BLaER1 (cell line): ENCODE results near the gene MTCP1.

Experiments used
- H3K27ac ChIP-seq: shearing (Covaris generic); formaldehyde crosslinking; 2 replicates; pipeline ENCODE4 v1.8.1; 2022
- H3K27me3 ChIP-seq: shearing (Covaris generic); formaldehyde crosslinking; 2 replicates; pipeline ENCODE4 v1.8.1; 2022
- H3K36me3 ChIP-seq: shearing (Covaris generic); formaldehyde crosslinking; 2 replicates; pipeline ENCODE4 v1.8.1; 2022
- H3K4me1 ChIP-seq: shearing (Covaris generic); formaldehyde crosslinking; 2 replicates; pipeline ENCODE4 v1.8.1; 2022
- H3K4me2 ChIP-seq: shearing (Covaris generic); formaldehyde crosslinking; 2 replicates; pipeline ENCODE4 v1.8.1; 2022
- H3K4me3 ChIP-seq: shearing (Covaris generic); formaldehyde crosslinking; 2 replicates; pipeline ENCODE4 v1.8.1; 2022
- H3K9ac ChIP-seq: shearing (Covaris generic); formaldehyde crosslinking; 2 replicates; pipeline ENCODE4 v1.8.1; 2022
- H3K9me3 ChIP-seq: shearing (Covaris generic); formaldehyde crosslinking; 2 replicates; pipeline ENCODE4 v1.8.1; 2022
- H4K20me1 ChIP-seq: shearing (Covaris generic); formaldehyde crosslinking; 2 replicates; pipeline ENCODE4 v1.8.1; 2022
- Cebpa-rat ChIP-seq: shearing (Covaris generic); IDR thresholded peaks from 2 replicates; pipeline ENCODE4 v1.8.1; 2022

The MTCP1 gene

GRCh38 chrX:155070975-155071693, at the start of gene MTCP1, which contains the start of the genes BRCC3 and CMC4:
Gene MTCP1, minus strand, starts transcription at chrX:155071136. Its CDS starts 5,126 bp downstream, at chrX:155066010.
Gene BRCC3, plus strand, starts transcription at chrX:155071508. Its CDS starts 20 bp downstream, at chrX:155071528.
Gene CMC4, minus strand, starts transcription at chrX:155071136. Its CDS starts 7,113 bp downstream, at chrX:155064023.
- Histone ChIP-seq H4K20me1 (0 out of 2 replicates have a peak, but pooled peaks cover 21% of the 10 kb centered on the region), H3K36me3 (peaks cover 10% of the 10 kb centered on the region), H3K4me1 (peaks cover 27% of the 10 kb centered on the region), H3K4me2 (peak within 1 kb of the TSS; percentile 61), H3K9ac (peak within 1 kb of the TSS; percentile 86), H3K4me3 (peak within 1 kb of the TSS; percentile 77), H3K9me3 (no peaks in the 10 kb centered on the region), H3K27ac (peak within 1 kb of the TSS; percentile 77), H3K27me3 (peaks cover 75% of the 10 kb centered on the region)
- TF ChIP-seq Cebpa-rat = no peak

- H3K27ac ChIP-seq = no peak overlapping the region
- H3K4me1 ChIP-seq = no peaks in the 10 kb centered on the region
- H3K9me3 ChIP-seq = peaks cover 11% of the 10 kb centered on the region
- no peak overlapping the region for H3K4me2 ChIP-seq
- H3K4me3 ChIP-seq = no peak overlapping the region
- TF ChIP-seq Cebpa-rat = no peak
- H3K36me3 ChIP-seq = peaks cover 40% of the 10 kb centered on the region
- H4K20me1 ChIP-seq = no peaks in the 10 kb centered on the region
- H3K9ac ChIP-seq = no peak overlapping the region
- peaks cover 52% of the 10 kb centered on the region for H3K27me3 ChIP-seq
Measured at GRCh38 chrX:155115174-155115819, 44.4 kb upstream of the MTCP1 start.

- Histone ChIP-seq H3K36me3 (peaks cover 28% of the 10 kb centered on the region), H3K4me2 (no peak overlapping the region), H3K9ac (no peak overlapping the region), H3K27ac (no peak overlapping the region), H3K4me3 (no peak overlapping the region), H3K27me3 (peaks cover 44% of the 10 kb centered on the region), H4K20me1 (no peaks in the 10 kb centered on the region), H3K4me1 (no peaks in the 10 kb centered on the region), H3K9me3 (peaks cover 11% of the 10 kb centered on the region)
- TF ChIP-seq Cebpa-rat = no peak
Measured at GRCh38 chrX:155113097-155113496, 42.2 kb upstream of the MTCP1 start.

- Histone ChIP-seq H3K4me2 (no peak overlapping the region), H3K4me1 (no peaks in the 10 kb centered on the region), H3K9ac (no peak overlapping the region), H3K27me3 (peaks cover 42% of the 10 kb centered on the region), H3K9me3 (peaks cover 11% of the 10 kb centered on the region), H4K20me1 (no peaks in the 10 kb centered on the region), H3K4me3 (no peak overlapping the region), H3K27ac (no peak overlapping the region), H3K36me3 (peaks cover 29% of the 10 kb centered on the region)
- no peak for TF ChIP-seq Cebpa-rat
Measured at GRCh38 chrX:155112171-155112570, 41.2 kb upstream of the MTCP1 start.

GRCh38 chrX:155108427-155108826, 37.5 kb upstream of the MTCP1 start:
- Histone ChIP-seq H3K4me3 (no peak overlapping the region), H3K4me2 (no peak overlapping the region), H4K20me1 (no peaks in the 10 kb centered on the region), H3K36me3 (peaks cover 8% of the 10 kb centered on the region; the same call in 1 of the 2 replicates), H3K4me1 (no peaks in the 10 kb centered on the region), H3K27ac (no peak overlapping the region), H3K9ac (no peak overlapping the region), H3K27me3 (peaks cover 25% of the 10 kb centered on the region), H3K9me3 (peaks cover 11% of the 10 kb centered on the region)
- no peak for TF ChIP-seq Cebpa-rat

GRCh38 chrX:155105919-155106318, 35.0 kb upstream of the MTCP1 start:
- no peak overlapping the region for H3K4me2 ChIP-seq
- no peak overlapping the region for H3K27ac ChIP-seq
- H3K9me3 ChIP-seq = no peaks in the 10 kb centered on the region
- no peaks in the 10 kb centered on the region for H4K20me1 ChIP-seq
- H3K9ac ChIP-seq = no peak overlapping the region
- H3K4me3 ChIP-seq = no peak overlapping the region
- TF ChIP-seq Cebpa-rat = no peak
- no peaks in the 10 kb centered on the region for H3K4me1 ChIP-seq
- peaks cover 33% of the 10 kb centered on the region for H3K27me3 ChIP-seq
- H3K36me3 ChIP-seq = peaks cover 8% of the 10 kb centered on the region; the same call in 1 of the 2 replicates

- no peak for TF ChIP-seq Cebpa-rat
- Histone ChIP-seq H3K4me2 (no peak overlapping the region), H3K9ac (no peak overlapping the region), H3K4me1 (no peaks in the 10 kb centered on the region), H3K4me3 (no peak overlapping the region), H3K27me3 (peaks cover 29% of the 10 kb centered on the region), H3K36me3 (peaks cover 25% of the 10 kb centered on the region), H3K27ac (no peak overlapping the region), H4K20me1 (no peaks in the 10 kb centered on the region), H3K9me3 (no peaks in the 10 kb centered on the region)
Measured at GRCh38 chrX:155094468-155095061, 23.6 kb upstream of the MTCP1 start.

- Histone ChIP-seq H3K4me3 (no peak overlapping the region), H3K9ac (no peak overlapping the region), H3K27ac (no peak overlapping the region), H3K36me3 (peaks cover 58% of the 10 kb centered on the region), H3K27me3 (peaks cover 68% of the 10 kb centered on the region), H3K4me1 (no peaks in the 10 kb centered on the region), H3K4me2 (no peak overlapping the region), H4K20me1 (peaks cover 14% of the 10 kb centered on the region; the same call in 1 of the 2 replicates), H3K9me3 (no peaks in the 10 kb centered on the region)
- no peak for TF ChIP-seq Cebpa-rat
Measured at GRCh38 chrX:155086961-155087735, 16.2 kb upstream of the MTCP1 start.

GRCh38 chrX:155086202-155086840, 15.4 kb upstream of the MTCP1 start:
- peaks cover 14% of the 10 kb centered on the region; the same call in 1 of the 2 replicates for H4K20me1 ChIP-seq
- peaks cover 57% of the 10 kb centered on the region for H3K36me3 ChIP-seq
- no peak overlapping the region for H3K9ac ChIP-seq
- no peaks in the 10 kb centered on the region for H3K9me3 ChIP-seq
- no peak for TF ChIP-seq Cebpa-rat
- H3K4me2 ChIP-seq = no peak overlapping the region
- H3K4me3 ChIP-seq = no peak overlapping the region
- no peak overlapping the region for H3K27ac ChIP-seq
- no peaks in the 10 kb centered on the region for H3K4me1 ChIP-seq
- H3K27me3 ChIP-seq = peaks cover 75% of the 10 kb centered on the region
